ENCODE results near the gene ECHDC1. TPM values are rescaled to one million over a fixed set of nuclear protein-coding genes. Genes with fewer than 3 reads are reported as not detected.

The ECHDC1 gene
- total and polyA plus RNA-seq, 2 experiments from 2014 or later: 60.7 to 96.1 TPM

GRCh38 chr6:127305741-127306140, 37.7 kb downstream of the ECHDC1 start:
- 96% methylated on average over 1 of the region's 1 CpG for WGBS (ENCODE audit: low lambda C conversion rate, missing lambda C conversion rate)
- H3K4me1 ChIP-seq (ENCODE audit: insufficient read depth): no peaks in the 10 kb centered on the region

GRCh38 chr6:127303917-127304316, 39.5 kb downstream of the ECHDC1 start:
- Histone ChIP-seq H3K79me2 (peaks cover 39% of the 10 kb centered on the region), H3K9me3 (ENCODE audit: low read depth) (no peaks in the 10 kb centered on the region), H3K4me3 (no peak overlapping the region), H3K27me3 (no peaks in the 10 kb centered on the region), H2AFZ (no peak overlapping the region), H3K27ac (no peak overlapping the region), H3K36me3 (replicated peaks; ENCODE audit: insufficient read depth, low read depth) (no peaks in the 10 kb centered on the region), H3K4me2 (no peak overlapping the region), H3K9me2 (replicated peaks; ENCODE audit: insufficient read depth) (no peaks in the 10 kb centered on the region), H4K20me1 (ENCODE audit: insufficient read depth, poor library complexity, severe bottlenecking) (no peaks in the 10 kb centered on the region), H3K4me1 (ENCODE audit: insufficient read depth) (no peaks in the 10 kb centered on the region)
- WGBS (ENCODE audit: low lambda C conversion rate, missing lambda C conversion rate): 97% methylated on average over 3 of the region's 3 CpGs
- TF ChIP-seq EZH2 (IDR thresholded peaks at IDR 0.05; ENCODE audit: borderline replicate concordance) (no peak), CTCF (IDR thresholded peaks at IDR 0.05; ENCODE audit: poor library complexity) (no peak), EZH2phosphoT487 (IDR thresholded peaks at IDR 0.05; ENCODE audit: low read depth, severe bottlenecking, unreplicated experiment) (no peak)
- DNase-seq (ENCODE audit: low spot score): no peak

More at GRCh38 chr6:127305741-127306140, 37.7 kb downstream of the ECHDC1 start:
- DNase-seq (ENCODE audit: low spot score): no peak
- Histone ChIP-seq H3K27me3 (no peaks in the 10 kb centered on the region), H3K36me3 (replicated peaks; ENCODE audit: insufficient read depth, low read depth) (no peaks in the 10 kb centered on the region), H3K9me2 (replicated peaks; ENCODE audit: insufficient read depth) (no peaks in the 10 kb centered on the region), H3K27ac (no peak overlapping the region), H4K20me1 (ENCODE audit: insufficient read depth, poor library complexity, severe bottlenecking) (no peaks in the 10 kb centered on the region), H3K4me3 (no peak overlapping the region), H3K79me2 (peaks cover 48% of the 10 kb centered on the region), H2AFZ (no peak overlapping the region), H3K4me2 (no peak overlapping the region), H3K9me3 (ENCODE audit: low read depth) (no peaks in the 10 kb centered on the region)
- TF ChIP-seq EZH2 (IDR thresholded peaks at IDR 0.05; ENCODE audit: borderline replicate concordance) (no peak), CTCF (IDR thresholded peaks at IDR 0.05; ENCODE audit: poor library complexity) (no peak), EZH2phosphoT487 (IDR thresholded peaks at IDR 0.05; ENCODE audit: low read depth, severe bottlenecking, unreplicated experiment) (no peak)

- 76% methylated on average over 6 of the region's 6 CpGs for WGBS (ENCODE audit: low lambda C conversion rate, missing lambda C conversion rate)
- Histone ChIP-seq H3K27ac (no peak overlapping the region), H3K4me3 (no peak overlapping the region), H3K79me2 (peaks cover 35% of the 10 kb centered on the region), H3K4me1 (ENCODE audit: insufficient read depth) (peaks cover 3% of the 10 kb centered on the region), H3K36me3 (replicated peaks; ENCODE audit: insufficient read depth, low read depth) (no peaks in the 10 kb centered on the region), H2AFZ (no peak overlapping the region), H3K4me2 (no peak overlapping the region), H3K9me3 (ENCODE audit: low read depth) (no peaks in the 10 kb centered on the region), H3K27me3 (no peaks in the 10 kb centered on the region), H3K9me2 (replicated peaks; ENCODE audit: insufficient read depth) (no peaks in the 10 kb centered on the region), H4K20me1 (ENCODE audit: insufficient read depth, poor library complexity, severe bottlenecking) (no peaks in the 10 kb centered on the region)
- peak; percentile 46 for DNase-seq (ENCODE audit: low spot score)
- TF ChIP-seq CTCF (IDR thresholded peaks at IDR 0.05; ENCODE audit: poor library complexity) (peak; percentile 73), EZH2phosphoT487 (IDR thresholded peaks at IDR 0.05; ENCODE audit: low read depth, severe bottlenecking, unreplicated experiment) (no peak)
Measured at GRCh38 chr6:127302728-127303660, 40.4 kb downstream of the ECHDC1 start.

Measured in hepatocyte (in vitro differentiated cells).